WTC11 (cell line): ENCODE data around the gene RAP1GDS1. TPM values are rescaled to one million over a fixed set of nuclear protein-coding genes. Genes with fewer than 3 reads are reported as not detected.

ENCODE experiments used
- ATAC-seq: fragments of 200-7000 bp; cut with Tn5 transposase; 2 replicates; pipeline ENCODE4 v1.10.0; 2021; ENCODE audit warnings: mild to moderate bottlenecking, moderate library complexity
- CTCF ChIA-PET: fragments of 300-600 bp; sonication (Branson Sonifier 250); formaldehyde crosslinking; loops from one replicate; lab custom pipeline; 2021; ENCODE audit warnings: antibody characterized with exemption; lab: Charles Lee
- POLR2A ChIA-PET: fragments of 350-600 bp; sonication (Branson Sonifier 250); formaldehyde crosslinking; loops from one replicate; lab custom pipeline; 2021; ENCODE audit warnings: antibody characterized with exemption; lab: Charles Lee
- DNase-seq: peaks from one replicate; pipeline ENCODE4 v3.0.0; 2021; ENCODE audit warnings: low spot score
- H3K27ac Mint-ChIP-seq: 2 replicates; pipeline ENCODE4 v1.8.0; 2021; ENCODE audit warnings: mixed read lengths
- H3K27me3 Mint-ChIP-seq: 2 replicates; pipeline ENCODE4 v1.8.0; 2021; ENCODE audit warnings: low read depth, mild to moderate bottlenecking, moderate library complexity, mixed read lengths
- H3K36me3 Mint-ChIP-seq: 2 replicates; pipeline ENCODE4 v1.8.0; 2021; ENCODE audit warnings: mixed read lengths
- H3K4me1 Mint-ChIP-seq: 2 replicates; pipeline ENCODE4 v1.8.0; 2022; ENCODE audit warnings: mixed read lengths
- H3K4me3 Mint-ChIP-seq: 2 replicates; pipeline ENCODE4 v1.8.0; 2021; ENCODE audit warnings: mild to moderate bottlenecking, moderate library complexity, mixed read lengths
- H3K9me3 Mint-ChIP-seq: 2 replicates; pipeline ENCODE4 v1.8.0; 2021; ENCODE audit warnings: mixed read lengths
- ESRRA ChIP-seq: sonication (generic); formaldehyde crosslinking; IDR thresholded peaks from 2 replicates; pipeline ENCODE4 v1.8.1; 2022; ENCODE audit warnings: mild to moderate bottlenecking, missing genetic modification reagents, borderline replicate concordance
- NR2C2 ChIP-seq: sonication (generic); formaldehyde crosslinking; IDR thresholded peaks from 2 replicates; pipeline ENCODE4 v1.8.0; 2022; ENCODE audit warnings: mild to moderate bottlenecking, missing genetic modification reagents
- SMAD3 ChIP-seq: sonication (generic); formaldehyde crosslinking; IDR thresholded peaks from 2 replicates; pipeline ENCODE4 v1.8.0; 2022; ENCODE audit warnings: missing genetic modification reagents, mild to moderate bottlenecking, borderline replicate concordance
- ZNF232 ChIP-seq: sonication (generic); formaldehyde crosslinking; IDR thresholded peaks from 2 replicates; pipeline ENCODE4 v1.8.0; 2022; ENCODE audit warnings: mild to moderate bottlenecking, missing genetic modification reagents
- total RNA-seq: library from RNA; stranded (reverse); gene quantifications from 3 replicates; pipeline ENCODE4 v1.2.3, GENCODE V29; 2021
- TF ChIP-seq, protein P1 (sequence below): sonication (generic); formaldehyde crosslinking; IDR thresholded peaks from 2 replicates; pipeline ENCODE4 v1.8.0; 2022; ENCODE audit warnings: mild to moderate bottlenecking, missing genetic modification reagents
- TF ChIP-seq, protein P2 (sequence below): sonication (generic); formaldehyde crosslinking; IDR thresholded peaks from 2 replicates; pipeline ENCODE4 v1.8.1; 2022; ENCODE audit warnings: mild to moderate bottlenecking, moderate library complexity, missing genetic modification reagents
- TF ChIP-seq, protein P3 (sequence below): sonication (generic); formaldehyde crosslinking; IDR thresholded peaks from 2 replicates; pipeline ENCODE4 v1.8.0; 2022; ENCODE audit warnings: mild to moderate bottlenecking, missing genetic modification reagents
- TF ChIP-seq, protein P4 (sequence below): sonication (generic); formaldehyde crosslinking; IDR thresholded peaks from 2 replicates; pipeline ENCODE4 v1.8.1; 2023; ENCODE audit warnings: mild to moderate bottlenecking, missing genetic modification reagents, borderline replicate concordance
- TF ChIP-seq, protein P5 (sequence below): fragments of 250-450 bp; sonication (Bioruptor Pico); IDR thresholded peaks from 2 replicates; pipeline ENCODE4 v1.9.0; 2021; ENCODE audit warnings: mild to moderate bottlenecking
- TF ChIP-seq, protein P6 (sequence below): sonication (generic); formaldehyde crosslinking; IDR thresholded peaks from 2 replicates; pipeline ENCODE4 v1.8.1; 2022; ENCODE audit warnings: low read depth, mild to moderate bottlenecking, moderate library complexity, missing genetic modification reagents, borderline replicate concordance
- TF ChIP-seq, protein P7 (sequence below): fragments of 250-450 bp; sonication (Bioruptor Pico); IDR thresholded peaks from 2 replicates; pipeline ENCODE4 v1.9.0; 2021; ENCODE audit warnings: mild to moderate bottlenecking, borderline replicate concordance
- TF ChIP-seq, protein P8 (sequence below): sonication (generic); formaldehyde crosslinking; IDR thresholded peaks from 2 replicates; pipeline ENCODE4 v1.8.1; 2023; ENCODE audit warnings: mild to moderate bottlenecking, moderate library complexity, missing genetic modification reagents

The RAP1GDS1 gene
- total RNA-seq, 1 experiment from 2014 or later: 29.9 TPM

DNA sequence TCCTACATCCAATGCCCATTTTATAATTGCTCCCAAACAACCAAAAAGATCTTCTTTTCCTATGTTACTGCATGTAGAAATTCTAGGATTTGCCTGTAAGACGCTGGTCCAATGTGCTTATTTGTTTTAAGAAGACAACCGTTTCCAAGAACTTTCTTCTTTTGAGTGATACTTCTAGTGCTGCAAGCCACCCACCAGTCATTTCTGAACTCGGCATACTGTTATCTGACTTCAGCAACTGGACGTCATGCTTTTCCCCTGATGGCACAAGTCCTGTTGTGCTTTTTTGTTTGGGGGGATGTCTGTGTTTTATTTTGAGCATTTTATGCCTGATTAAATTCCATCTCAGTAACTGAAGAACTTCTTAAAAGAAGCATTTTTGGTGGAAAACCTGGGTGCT, 16.0 kb upstream of the RAP1GDS1 start (continued):
- TF ChIP-seq, protein P1, sequence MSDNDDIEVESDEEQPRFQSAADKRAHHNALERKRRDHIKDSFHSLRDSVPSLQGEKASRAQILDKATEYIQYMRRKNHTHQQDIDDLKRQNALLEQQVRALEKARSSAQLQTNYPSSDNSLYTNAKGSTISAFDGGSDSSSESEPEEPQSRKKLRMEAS: no peak
- no peak for TF ChIP-seq SMAD3 (CRISPR knock-in tag)
- TF ChIP-seq, protein P2, sequence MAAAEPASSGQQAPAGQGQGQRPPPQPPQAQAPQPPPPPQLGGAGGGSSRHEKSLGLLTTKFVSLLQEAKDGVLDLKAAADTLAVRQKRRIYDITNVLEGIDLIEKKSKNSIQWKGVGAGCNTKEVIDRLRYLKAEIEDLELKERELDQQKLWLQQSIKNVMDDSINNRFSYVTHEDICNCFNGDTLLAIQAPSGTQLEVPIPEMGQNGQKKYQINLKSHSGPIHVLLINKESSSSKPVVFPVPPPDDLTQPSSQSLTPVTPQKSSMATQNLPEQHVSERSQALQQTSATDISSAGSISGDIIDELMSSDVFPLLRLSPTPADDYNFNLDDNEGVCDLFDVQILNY: no peak

DNA sequence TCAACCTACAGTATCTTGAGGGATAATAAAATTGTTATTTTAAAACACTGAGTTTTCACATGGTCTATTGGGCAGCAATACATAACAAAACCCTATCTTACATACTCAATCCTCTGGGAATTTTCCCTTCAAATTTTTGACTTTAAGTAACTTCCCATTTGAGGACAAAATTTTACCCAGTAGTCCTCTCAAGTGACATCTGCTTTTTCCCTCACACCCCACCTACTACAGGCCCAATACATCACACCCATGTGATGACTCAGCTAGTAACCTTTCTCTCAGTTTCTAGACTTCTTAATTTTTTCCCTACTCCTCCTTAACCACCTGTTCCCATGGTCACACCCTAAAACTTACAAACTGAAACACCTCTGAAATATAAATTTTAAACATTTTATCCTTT, 12.2 kb upstream of the RAP1GDS1 start:
- H3K36me3 Mint-ChIP-seq: no peaks in the 10 kb centered on the region
- no peak overlapping the region for H3K27ac Mint-ChIP-seq
- TF ChIP-seq, protein P3, sequence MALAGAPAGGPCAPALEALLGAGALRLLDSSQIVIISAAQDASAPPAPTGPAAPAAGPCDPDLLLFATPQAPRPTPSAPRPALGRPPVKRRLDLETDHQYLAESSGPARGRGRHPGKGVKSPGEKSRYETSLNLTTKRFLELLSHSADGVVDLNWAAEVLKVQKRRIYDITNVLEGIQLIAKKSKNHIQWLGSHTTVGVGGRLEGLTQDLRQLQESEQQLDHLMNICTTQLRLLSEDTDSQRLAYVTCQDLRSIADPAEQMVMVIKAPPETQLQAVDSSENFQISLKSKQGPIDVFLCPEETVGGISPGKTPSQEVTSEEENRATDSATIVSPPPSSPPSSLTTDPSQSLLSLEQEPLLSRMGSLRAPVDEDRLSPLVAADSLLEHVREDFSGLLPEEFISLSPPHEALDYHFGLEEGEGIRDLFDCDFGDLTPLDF: no peak
- TF ChIP-seq, protein P4, sequence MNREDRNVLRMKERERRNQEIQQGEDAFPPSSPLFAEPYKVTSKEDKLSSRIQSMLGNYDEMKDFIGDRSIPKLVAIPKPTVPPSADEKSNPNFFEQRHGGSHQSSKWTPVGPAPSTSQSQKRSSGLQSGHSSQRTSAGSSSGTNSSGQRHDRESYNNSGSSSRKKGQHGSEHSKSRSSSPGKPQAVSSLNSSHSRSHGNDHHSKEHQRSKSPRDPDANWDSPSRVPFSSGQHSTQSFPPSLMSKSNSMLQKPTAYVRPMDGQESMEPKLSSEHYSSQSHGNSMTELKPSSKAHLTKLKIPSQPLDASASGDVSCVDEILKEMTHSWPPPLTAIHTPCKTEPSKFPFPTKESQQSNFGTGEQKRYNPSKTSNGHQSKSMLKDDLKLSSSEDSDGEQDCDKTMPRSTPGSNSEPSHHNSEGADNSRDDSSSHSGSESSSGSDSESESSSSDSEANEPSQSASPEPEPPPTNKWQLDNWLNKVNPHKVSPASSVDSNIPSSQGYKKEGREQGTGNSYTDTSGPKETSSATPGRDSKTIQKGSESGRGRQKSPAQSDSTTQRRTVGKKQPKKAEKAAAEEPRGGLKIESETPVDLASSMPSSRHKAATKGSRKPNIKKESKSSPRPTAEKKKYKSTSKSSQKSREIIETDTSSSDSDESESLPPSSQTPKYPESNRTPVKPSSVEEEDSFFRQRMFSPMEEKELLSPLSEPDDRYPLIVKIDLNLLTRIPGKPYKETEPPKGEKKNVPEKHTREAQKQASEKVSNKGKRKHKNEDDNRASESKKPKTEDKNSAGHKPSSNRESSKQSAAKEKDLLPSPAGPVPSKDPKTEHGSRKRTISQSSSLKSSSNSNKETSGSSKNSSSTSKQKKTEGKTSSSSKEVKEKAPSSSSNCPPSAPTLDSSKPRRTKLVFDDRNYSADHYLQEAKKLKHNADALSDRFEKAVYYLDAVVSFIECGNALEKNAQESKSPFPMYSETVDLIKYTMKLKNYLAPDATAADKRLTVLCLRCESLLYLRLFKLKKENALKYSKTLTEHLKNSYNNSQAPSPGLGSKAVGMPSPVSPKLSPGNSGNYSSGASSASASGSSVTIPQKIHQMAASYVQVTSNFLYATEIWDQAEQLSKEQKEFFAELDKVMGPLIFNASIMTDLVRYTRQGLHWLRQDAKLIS (CRISPR knock-in tag): no peak
- TF ChIP-seq, protein P5, sequence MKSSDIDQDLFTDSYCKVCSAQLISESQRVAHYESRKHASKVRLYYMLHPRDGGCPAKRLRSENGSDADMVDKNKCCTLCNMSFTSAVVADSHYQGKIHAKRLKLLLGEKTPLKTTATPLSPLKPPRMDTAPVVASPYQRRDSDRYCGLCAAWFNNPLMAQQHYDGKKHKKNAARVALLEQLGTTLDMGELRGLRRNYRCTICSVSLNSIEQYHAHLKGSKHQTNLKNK (CRISPR knock-in tag): no peak
- TF ChIP-seq NR2C2 (CRISPR knock-in tag): no peak
- no peak for TF ChIP-seq ZNF232 (CRISPR knock-in tag)
- TF ChIP-seq, protein P6, sequence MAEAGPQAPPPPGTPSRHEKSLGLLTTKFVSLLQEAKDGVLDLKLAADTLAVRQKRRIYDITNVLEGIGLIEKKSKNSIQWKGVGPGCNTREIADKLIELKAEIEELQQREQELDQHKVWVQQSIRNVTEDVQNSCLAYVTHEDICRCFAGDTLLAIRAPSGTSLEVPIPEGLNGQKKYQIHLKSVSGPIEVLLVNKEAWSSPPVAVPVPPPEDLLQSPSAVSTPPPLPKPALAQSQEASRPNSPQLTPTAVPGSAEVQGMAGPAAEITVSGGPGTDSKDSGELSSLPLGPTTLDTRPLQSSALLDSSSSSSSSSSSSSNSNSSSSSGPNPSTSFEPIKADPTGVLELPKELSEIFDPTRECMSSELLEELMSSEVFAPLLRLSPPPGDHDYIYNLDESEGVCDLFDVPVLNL (CRISPR knock-in tag): no peak
- TF ChIP-seq, all 79 proteins: peak for 0
- Mint-ChIP-seq H3K4me3 (no peak overlapping the region), H3K9me3 (peaks cover 13% of the 10 kb centered on the region), H3K27me3 (no peaks in the 10 kb centered on the region), H3K4me1 (no peaks in the 10 kb centered on the region)
- DNase-seq (no peak), ATAC-seq (no peak)
- ChIA-PET CTCF (no interaction called here), POLR2A (no interaction called here)

DNA sequence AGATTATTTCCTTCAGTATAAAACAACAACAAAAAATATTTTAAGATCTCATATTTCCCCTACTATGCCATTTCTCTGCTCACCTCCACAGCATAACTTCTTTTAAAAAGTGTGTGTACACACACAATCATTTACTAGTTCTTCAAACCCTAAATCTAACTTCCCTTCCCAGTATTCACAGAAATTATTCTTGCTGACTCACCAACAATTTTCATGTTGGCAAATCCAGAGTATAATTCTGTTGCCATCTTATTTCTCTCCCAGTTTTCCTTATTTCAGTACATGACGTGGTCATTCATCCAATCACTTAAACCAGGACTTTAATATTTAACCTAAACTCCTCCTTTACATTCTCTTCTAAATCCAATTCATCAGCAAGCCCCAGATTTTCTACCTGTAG, 11.4 kb upstream of the RAP1GDS1 start:
- Mint-ChIP-seq H3K27me3 (no peaks in the 10 kb centered on the region), H3K4me3 (no peak overlapping the region), H3K36me3 (no peaks in the 10 kb centered on the region), H3K4me1 (no peaks in the 10 kb centered on the region), H3K9me3 (peaks cover 13% of the 10 kb centered on the region), H3K27ac (no peak overlapping the region)
- no peak for DNase-seq
- CTCF ChIA-PET: no interaction called here
- POLR2A ChIA-PET: interaction anchor here (1.5 kb wide), 1 partner anchor 11 kb away, joined by 4 read pairs; the partner anchor contains the start of gene RAP1GDS1
- ATAC-seq: no peak
- TF ChIP-seq, protein P7, sequence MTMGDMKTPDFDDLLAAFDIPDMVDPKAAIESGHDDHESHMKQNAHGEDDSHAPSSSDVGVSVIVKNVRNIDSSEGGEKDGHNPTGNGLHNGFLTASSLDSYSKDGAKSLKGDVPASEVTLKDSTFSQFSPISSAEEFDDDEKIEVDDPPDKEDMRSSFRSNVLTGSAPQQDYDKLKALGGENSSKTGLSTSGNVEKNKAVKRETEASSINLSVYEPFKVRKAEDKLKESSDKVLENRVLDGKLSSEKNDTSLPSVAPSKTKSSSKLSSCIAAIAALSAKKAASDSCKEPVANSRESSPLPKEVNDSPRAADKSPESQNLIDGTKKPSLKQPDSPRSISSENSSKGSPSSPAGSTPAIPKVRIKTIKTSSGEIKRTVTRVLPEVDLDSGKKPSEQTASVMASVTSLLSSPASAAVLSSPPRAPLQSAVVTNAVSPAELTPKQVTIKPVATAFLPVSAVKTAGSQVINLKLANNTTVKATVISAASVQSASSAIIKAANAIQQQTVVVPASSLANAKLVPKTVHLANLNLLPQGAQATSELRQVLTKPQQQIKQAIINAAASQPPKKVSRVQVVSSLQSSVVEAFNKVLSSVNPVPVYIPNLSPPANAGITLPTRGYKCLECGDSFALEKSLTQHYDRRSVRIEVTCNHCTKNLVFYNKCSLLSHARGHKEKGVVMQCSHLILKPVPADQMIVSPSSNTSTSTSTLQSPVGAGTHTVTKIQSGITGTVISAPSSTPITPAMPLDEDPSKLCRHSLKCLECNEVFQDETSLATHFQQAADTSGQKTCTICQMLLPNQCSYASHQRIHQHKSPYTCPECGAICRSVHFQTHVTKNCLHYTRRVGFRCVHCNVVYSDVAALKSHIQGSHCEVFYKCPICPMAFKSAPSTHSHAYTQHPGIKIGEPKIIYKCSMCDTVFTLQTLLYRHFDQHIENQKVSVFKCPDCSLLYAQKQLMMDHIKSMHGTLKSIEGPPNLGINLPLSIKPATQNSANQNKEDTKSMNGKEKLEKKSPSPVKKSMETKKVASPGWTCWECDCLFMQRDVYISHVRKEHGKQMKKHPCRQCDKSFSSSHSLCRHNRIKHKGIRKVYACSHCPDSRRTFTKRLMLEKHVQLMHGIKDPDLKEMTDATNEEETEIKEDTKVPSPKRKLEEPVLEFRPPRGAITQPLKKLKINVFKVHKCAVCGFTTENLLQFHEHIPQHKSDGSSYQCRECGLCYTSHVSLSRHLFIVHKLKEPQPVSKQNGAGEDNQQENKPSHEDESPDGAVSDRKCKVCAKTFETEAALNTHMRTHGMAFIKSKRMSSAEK: no peak
- TF ChIP-seq, protein P8, sequence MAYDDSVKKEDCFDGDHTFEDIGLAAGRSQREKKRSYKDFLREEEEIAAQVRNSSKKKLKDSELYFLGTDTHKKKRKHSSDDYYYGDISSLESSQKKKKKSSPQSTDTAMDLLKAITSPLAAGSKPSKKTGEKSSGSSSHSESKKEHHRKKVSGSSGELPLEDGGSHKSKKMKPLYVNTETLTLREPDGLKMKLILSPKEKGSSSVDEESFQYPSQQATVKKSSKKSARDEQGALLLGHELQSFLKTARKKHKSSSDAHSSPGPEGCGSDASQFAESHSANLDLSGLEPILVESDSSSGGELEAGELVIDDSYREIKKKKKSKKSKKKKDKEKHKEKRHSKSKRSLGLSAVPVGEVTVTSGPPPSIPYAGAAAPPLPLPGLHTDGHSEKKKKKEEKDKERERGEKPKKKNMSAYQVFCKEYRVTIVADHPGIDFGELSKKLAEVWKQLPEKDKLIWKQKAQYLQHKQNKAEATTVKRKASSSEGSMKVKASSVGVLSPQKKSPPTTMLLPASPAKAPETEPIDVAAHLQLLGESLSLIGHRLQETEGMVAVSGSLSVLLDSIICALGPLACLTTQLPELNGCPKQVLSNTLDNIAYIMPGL: no peak
- TF ChIP-seq ESRRA (CRISPR knock-in tag): no peak
- TF ChIP-seq, protein P1: no peak
